HG03565 (cell line): ENCODE measurements around the gene CNP.
"Not testable (repeated sequence)": the region's sequence is repeated elsewhere in the genome, so short reads cannot be mapped to it uniquely, and the experiment has no call there.

Experiments used
- ATAC-seq: cut with Tn5 transposase; IDR thresholded peaks from one replicate; pipeline ENCODE4 v1.9.1; 2021; ENCODE audit warnings: mild to moderate bottlenecking, moderate library complexity; ENCODE audit not compliant: unreplicated experiment

The CNP gene

GRCh38 chr17:42001729-42002128, 35.1 kb downstream of the CNP start:
- ATAC-seq = no peak

GRCh38 chr17:42002175-42002791, 35.7 kb downstream of the CNP start:
- no peak for ATAC-seq

- no peak for ATAC-seq
Measured at GRCh38 chr17:42002792-42003301, 36.3 kb downstream of the CNP start.

GRCh38 chr17:42005166-42005565, 38.6 kb downstream of the CNP start:
- no peak for ATAC-seq

GRCh38 chr17:42009170-42009569, 42.6 kb downstream of the CNP start:
- ATAC-seq = no peak

- not testable (repeated sequence) for ATAC-seq
Measured at GRCh38 chr17:42010266-42010680, 43.7 kb downstream of the CNP start.

- ATAC-seq = no peak
Measured at GRCh38 chr17:42010898-42011516, 44.4 kb downstream of the CNP start.

GRCh38 chr17:42012363-42012762, 45.8 kb downstream of the CNP start:
- not testable (repeated sequence) for ATAC-seq

- ATAC-seq = not testable (repeated sequence)
Measured at GRCh38 chr17:42013740-42014139, 47.1 kb downstream of the CNP start.

- no peak for ATAC-seq
Measured at GRCh38 chr17:42016411-42016831, 49.8 kb downstream of the CNP start.

GRCh38 chr17:42016941-42017865, 50.6 kb downstream of the CNP start, which contains the start of gene DNAJC7:
Gene DNAJC7 (minus strand): TSS chr17:42017439. CDS start chr17:42017416, 23 bp downstream.
- ATAC-seq = peak; percentile 69

GRCh38 chr17:42017866-42018200, 51.2 kb downstream of the CNP start:
- no peak for ATAC-seq

GRCh38 chr17:42018339-42018738, 51.7 kb downstream of the CNP start:
- no peak for ATAC-seq

- no peak for ATAC-seq
Measured at GRCh38 chr17:42018988-42019387, 52.4 kb downstream of the CNP start.

- ATAC-seq = peak; percentile 37
Measured at GRCh38 chr17:42019509-42020404, 53.2 kb downstream of the CNP start, which contains the start of gene NKIRAS2. Gene NKIRAS2 (plus strand): TSS chr17:42020090. CDS start chr17:42021578, 1,488 bp downstream.

- not testable (repeated sequence) for ATAC-seq
Measured at GRCh38 chr17:42020845-42021244, 54.2 kb downstream of the CNP start.

GRCh38 chr17:42023524-42024349, 57.1 kb downstream of the CNP start:
- no peak for ATAC-seq

GRCh38 chr17:42025191-42025579, 58.6 kb downstream of the CNP start:
- ATAC-seq = no peak

- ATAC-seq = no peak
Measured at GRCh38 chr17:42025936-42026335, 59.3 kb downstream of the CNP start.
